ENCODE data around the gene PIM1.

Gene PIM1

GRCh38 chr6:37204014-37204751, 34.2 kb downstream of the PIM1 start:
- DNase-seq (ENCODE audit: insufficient read length, low spot score) (no peak), FAIRE-seq (peak; percentile 72)
- TF ChIP-seq SPI1 (IDR thresholded peaks at IDR 0.05; ENCODE audit: low read depth, low read length) (no peak), POLR2A (IDR thresholded peaks at IDR 0.05; ENCODE audit: low read depth, low read length) (no peak), PAX5 (IDR thresholded peaks at IDR 0.05; ENCODE audit: insufficient read depth, low read length, severe bottlenecking) (no peak), TAF1 (IDR thresholded peaks at IDR 0.05; ENCODE audit: low read depth, low read length) (no peak), POU2F2 (IDR thresholded peaks at IDR 0.05; ENCODE audit: low read depth, low read length) (no peak), POLR2AphosphoS5 (IDR thresholded peaks at IDR 0.05; ENCODE audit: low read depth, low read length) (no peak)

GRCh38 chr6:37205175-37205996, 35.4 kb downstream of the PIM1 start:
- DNase-seq (ENCODE audit: insufficient read length, low spot score), result no peak
- TF ChIP-seq TAF1 (IDR thresholded peaks at IDR 0.05; ENCODE audit: low read depth, low read length) (no peak), POU2F2 (IDR thresholded peaks at IDR 0.05; ENCODE audit: low read depth, low read length) (no peak), POLR2A (IDR thresholded peaks at IDR 0.05; ENCODE audit: low read depth, low read length) (no peak), SPI1 (IDR thresholded peaks at IDR 0.05; ENCODE audit: low read depth, low read length) (no peak), POLR2AphosphoS5 (IDR thresholded peaks at IDR 0.05; ENCODE audit: low read depth, low read length) (no peak), PAX5 (IDR thresholded peaks at IDR 0.05; ENCODE audit: insufficient read depth, low read length, severe bottlenecking) (no peak)
- FAIRE-seq, result no peak

- TF ChIP-seq TAF1 (IDR thresholded peaks at IDR 0.05; ENCODE audit: low read depth, low read length) (no peak), SPI1 (IDR thresholded peaks at IDR 0.05; ENCODE audit: low read depth, low read length) (no peak), POLR2AphosphoS5 (IDR thresholded peaks at IDR 0.05; ENCODE audit: low read depth, low read length) (no peak), POLR2A (IDR thresholded peaks at IDR 0.05; ENCODE audit: low read depth, low read length) (no peak), POU2F2 (IDR thresholded peaks at IDR 0.05; ENCODE audit: low read depth, low read length) (no peak), PAX5 (IDR thresholded peaks at IDR 0.05; ENCODE audit: insufficient read depth, low read length, severe bottlenecking) (no peak)
Measured at GRCh38 chr6:37205997-37206340, 36.0 kb downstream of the PIM1 start.

GRCh38 chr6:37206622-37207021, 36.7 kb downstream of the PIM1 start:
- no peak for DNase-seq (ENCODE audit: insufficient read length, low spot score)

More at GRCh38 chr6:37205997-37206340, 36.0 kb downstream of the PIM1 start:
- DNase-seq (ENCODE audit: insufficient read length, low spot score) (no peak), FAIRE-seq (no peak)

GRCh38 chr6:37207903-37208456, 38.0 kb downstream of the PIM1 start:
- TF ChIP-seq PAX5 (IDR thresholded peaks at IDR 0.05; ENCODE audit: insufficient read depth, low read length, severe bottlenecking), result no peak
- TF ChIP-seq TAF1 (IDR thresholded peaks at IDR 0.05; ENCODE audit: low read depth, low read length), result no peak
- TF ChIP-seq POLR2AphosphoS5 (IDR thresholded peaks at IDR 0.05; ENCODE audit: low read depth, low read length), result no peak
- no peak for TF ChIP-seq SPI1 (IDR thresholded peaks at IDR 0.05; ENCODE audit: low read depth, low read length)
- no peak for TF ChIP-seq POU2F2 (IDR thresholded peaks at IDR 0.05; ENCODE audit: low read depth, low read length)
- TF ChIP-seq POLR2A (IDR thresholded peaks at IDR 0.05; ENCODE audit: low read depth, low read length), result no peak
- FAIRE-seq, result peak; percentile 70
- peak; percentile 50 for DNase-seq (ENCODE audit: insufficient read length, low spot score)

More at GRCh38 chr6:37206622-37207021, 36.7 kb downstream of the PIM1 start:
- no peak for TF ChIP-seq PAX5 (IDR thresholded peaks at IDR 0.05; ENCODE audit: insufficient read depth, low read length, severe bottlenecking)
- TF ChIP-seq POU2F2 (IDR thresholded peaks at IDR 0.05; ENCODE audit: low read depth, low read length), result no peak
- no peak for TF ChIP-seq POLR2AphosphoS5 (IDR thresholded peaks at IDR 0.05; ENCODE audit: low read depth, low read length)
- TF ChIP-seq TAF1 (IDR thresholded peaks at IDR 0.05; ENCODE audit: low read depth, low read length), result no peak
- TF ChIP-seq SPI1 (IDR thresholded peaks at IDR 0.05; ENCODE audit: low read depth, low read length), result no peak
- no peak for TF ChIP-seq POLR2A (IDR thresholded peaks at IDR 0.05; ENCODE audit: low read depth, low read length)
- no peak for FAIRE-seq

GRCh38 chr6:37208793-37209192, 38.8 kb downstream of the PIM1 start:
- no peak for TF ChIP-seq SPI1 (IDR thresholded peaks at IDR 0.05; ENCODE audit: low read depth, low read length)
- DNase-seq (ENCODE audit: insufficient read length, low spot score) (no peak), FAIRE-seq (no peak)

GRCh38 chr6:37209461-37210205, 39.7 kb downstream of the PIM1 start:
- DNase-seq (ENCODE audit: insufficient read length, low spot score) (no peak), FAIRE-seq (no peak)
- no peak for TF ChIP-seq PAX5 (IDR thresholded peaks at IDR 0.05; ENCODE audit: insufficient read depth, low read length, severe bottlenecking)
- no peak for TF ChIP-seq POLR2AphosphoS5 (IDR thresholded peaks at IDR 0.05; ENCODE audit: low read depth, low read length)
- TF ChIP-seq POLR2A (IDR thresholded peaks at IDR 0.05; ENCODE audit: low read depth, low read length), result no peak
- TF ChIP-seq TAF1 (IDR thresholded peaks at IDR 0.05; ENCODE audit: low read depth, low read length), result no peak
- no peak for TF ChIP-seq POU2F2 (IDR thresholded peaks at IDR 0.05; ENCODE audit: low read depth, low read length)
- no peak for TF ChIP-seq SPI1 (IDR thresholded peaks at IDR 0.05; ENCODE audit: low read depth, low read length)

GRCh38 chr6:37210313-37210968, 40.5 kb downstream of the PIM1 start:
- TF ChIP-seq POLR2A (IDR thresholded peaks at IDR 0.05; ENCODE audit: low read depth, low read length) (no peak), SPI1 (IDR thresholded peaks at IDR 0.05; ENCODE audit: low read depth, low read length) (no peak), POLR2AphosphoS5 (IDR thresholded peaks at IDR 0.05; ENCODE audit: low read depth, low read length) (no peak), TAF1 (IDR thresholded peaks at IDR 0.05; ENCODE audit: low read depth, low read length) (no peak), PAX5 (IDR thresholded peaks at IDR 0.05; ENCODE audit: insufficient read depth, low read length, severe bottlenecking) (no peak), POU2F2 (IDR thresholded peaks at IDR 0.05; ENCODE audit: low read depth, low read length) (no peak)
- DNase-seq (ENCODE audit: insufficient read length, low spot score) (peak; percentile 35), FAIRE-seq (peak; percentile 45)
